ENCODE measurements around the gene MEA1. TPM values are rescaled to one million over a fixed set of nuclear protein-coding genes. Genes with fewer than 3 reads are reported as not detected.
A peak's percentile ranks its signal among the peaks of the same experiment; 100 is the strongest.

Gene MEA1
- total RNA-seq, 1 donor from 2014 or later, result 54.2 TPM

DNA sequence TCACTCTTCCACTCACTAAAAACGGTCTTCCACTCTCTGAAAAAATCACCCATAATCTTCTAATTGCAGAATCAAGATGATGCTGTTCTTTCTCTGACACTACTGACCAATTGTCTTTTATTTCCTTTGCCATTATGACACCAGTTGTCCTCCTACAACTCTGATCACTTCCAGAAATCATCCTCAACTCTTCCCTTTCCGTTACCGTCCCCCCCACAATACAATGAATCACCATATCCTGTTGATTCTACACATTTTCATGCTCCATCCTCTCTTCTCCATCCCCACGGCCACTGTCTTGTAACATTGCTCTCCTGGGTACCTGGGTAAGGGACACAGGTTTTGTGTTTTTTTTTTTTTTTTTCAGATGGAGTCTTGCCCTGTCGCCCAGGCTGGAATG lies 31.9 kb downstream of the MEA1 start:
- Histone ChIP-seq H3K4me3 (ENCODE audit: insufficient read depth, low read depth, low read length) (no peak overlapping the region), H3K36me3 (ENCODE audit: insufficient read depth, low read length) (no peaks in the 10 kb centered on the region), H2AFZ (ENCODE audit: low read depth, low read length) (peak overlapping the region; percentile 47), H3K27me3 (ENCODE audit: insufficient read depth, low read length) (no peaks in the 10 kb centered on the region), H4K20me1 (ENCODE audit: insufficient read depth, low read length) (peaks cover 23% of the 10 kb centered on the region), H3K9ac (ENCODE audit: low read length) (no peak overlapping the region), H3K79me2 (ENCODE audit: insufficient read depth, low read length) (peaks cover 44% of the 10 kb centered on the region), H3K9me3 (ENCODE audit: insufficient read depth, low read depth, low read length) (no peaks in the 10 kb centered on the region), H3K4me1 (ENCODE audit: insufficient read depth, low read length) (peaks cover 31% of the 10 kb centered on the region), H3K4me2 (ENCODE audit: low read length) (no peak overlapping the region), H3K27ac (ENCODE audit: low read depth, low read length) (no peak overlapping the region)
- no peak for TF ChIP-seq EZH2 (IDR thresholded peaks at IDR 0.05; ENCODE audit: insufficient read depth, low read length)
- TF ChIP-seq, protein P1, sequence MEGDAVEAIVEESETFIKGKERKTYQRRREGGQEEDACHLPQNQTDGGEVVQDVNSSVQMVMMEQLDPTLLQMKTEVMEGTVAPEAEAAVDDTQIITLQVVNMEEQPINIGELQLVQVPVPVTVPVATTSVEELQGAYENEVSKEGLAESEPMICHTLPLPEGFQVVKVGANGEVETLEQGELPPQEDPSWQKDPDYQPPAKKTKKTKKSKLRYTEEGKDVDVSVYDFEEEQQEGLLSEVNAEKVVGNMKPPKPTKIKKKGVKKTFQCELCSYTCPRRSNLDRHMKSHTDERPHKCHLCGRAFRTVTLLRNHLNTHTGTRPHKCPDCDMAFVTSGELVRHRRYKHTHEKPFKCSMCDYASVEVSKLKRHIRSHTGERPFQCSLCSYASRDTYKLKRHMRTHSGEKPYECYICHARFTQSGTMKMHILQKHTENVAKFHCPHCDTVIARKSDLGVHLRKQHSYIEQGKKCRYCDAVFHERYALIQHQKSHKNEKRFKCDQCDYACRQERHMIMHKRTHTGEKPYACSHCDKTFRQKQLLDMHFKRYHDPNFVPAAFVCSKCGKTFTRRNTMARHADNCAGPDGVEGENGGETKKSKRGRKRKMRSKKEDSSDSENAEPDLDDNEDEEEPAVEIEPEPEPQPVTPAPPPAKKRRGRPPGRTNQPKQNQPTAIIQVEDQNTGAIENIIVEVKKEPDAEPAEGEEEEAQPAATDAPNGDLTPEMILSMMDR (IDR thresholded peaks at IDR 0.05; ENCODE audit: insufficient read depth, low read depth, low read length), result no peak
- Mint-ChIP-seq H3K4me1 (ENCODE audit: low read depth, unreplicated experiment) (peaks cover 21% of the 10 kb centered on the region), H3K9me3 (ENCODE audit: unreplicated experiment) (no peaks in the 10 kb centered on the region), H3K36me3 (ENCODE audit: low read depth, unreplicated experiment) (peaks cover 3% of the 10 kb centered on the region), H3K4me3 (ENCODE audit: unreplicated experiment) (no peak overlapping the region), H3K27me3 (ENCODE audit: low read depth, unreplicated experiment) (no peaks in the 10 kb centered on the region), H3K27ac (ENCODE audit: unreplicated experiment) (no peak overlapping the region)
- DNase-seq (ENCODE audit: low read depth) (no peak), FAIRE-seq (no peak)

DNA sequence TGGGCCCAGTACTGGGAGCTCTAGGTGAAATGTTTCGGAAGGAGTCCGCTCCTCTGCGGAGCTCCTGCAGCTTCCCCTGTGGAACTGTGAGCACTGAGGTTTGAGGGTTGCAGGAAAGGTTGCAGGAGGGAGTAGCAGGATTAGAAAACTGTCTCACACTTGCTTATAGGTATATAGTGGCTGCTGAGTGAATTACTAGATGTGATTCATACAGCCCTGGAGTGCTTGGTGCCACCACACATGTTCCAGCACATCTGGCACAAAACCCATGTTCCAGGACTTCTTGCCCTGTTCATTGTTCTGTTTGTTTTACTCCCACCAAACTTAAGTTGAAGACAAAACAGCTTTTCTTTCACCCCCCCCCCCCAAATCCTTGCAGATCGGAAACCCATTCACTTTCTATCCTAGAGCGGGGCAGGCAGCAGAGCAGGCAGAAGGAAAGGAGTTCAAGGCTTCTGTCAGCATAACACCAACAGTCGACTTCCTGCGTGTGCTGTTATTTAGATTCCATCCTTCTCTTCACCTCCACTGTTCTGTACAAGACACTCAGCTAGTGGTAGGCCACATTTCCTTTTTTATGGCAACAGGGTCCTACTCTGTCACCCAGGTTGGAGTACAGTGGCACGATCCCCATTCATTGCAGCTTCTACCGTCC lies 34.1 kb downstream of the MEA1 start:
- H3K27me3 ChIP-seq (ENCODE audit: insufficient read depth, low read length), result no peaks in the 10 kb centered on the region
- H3K4me2 ChIP-seq (ENCODE audit: low read length), result peak overlapping the region; percentile 94
- no peaks in the 10 kb centered on the region for H3K27me3 Mint-ChIP-seq (ENCODE audit: low read depth, unreplicated experiment)
- peaks cover 6% of the 10 kb centered on the region for H3K36me3 Mint-ChIP-seq (ENCODE audit: low read depth, unreplicated experiment)
- H3K79me2 ChIP-seq (ENCODE audit: insufficient read depth, low read length), result peaks cover 24% of the 10 kb centered on the region
- TF ChIP-seq, protein P1 (IDR thresholded peaks at IDR 0.05; ENCODE audit: insufficient read depth, low read depth, low read length), result no peak
- no peak for TF ChIP-seq EZH2 (IDR thresholded peaks at IDR 0.05; ENCODE audit: insufficient read depth, low read length)
- H4K20me1 ChIP-seq (ENCODE audit: insufficient read depth, low read length), result peaks cover 11% of the 10 kb centered on the region
- peak overlapping the region; percentile 76 for H3K4me3 ChIP-seq (ENCODE audit: insufficient read depth, low read depth, low read length)
- H3K27ac ChIP-seq (ENCODE audit: low read depth, low read length), result peak overlapping the region; percentile 58
- H3K4me1 ChIP-seq (ENCODE audit: insufficient read depth, low read length), result peaks cover 16% of the 10 kb centered on the region
- DNase-seq (ENCODE audit: low read depth) (peak; percentile 25), FAIRE-seq (no peak)
- H3K9ac ChIP-seq (ENCODE audit: low read length), result peak overlapping the region; percentile 83
- peak overlapping the region; percentile 92 for H3K4me3 Mint-ChIP-seq (ENCODE audit: unreplicated experiment)
- H3K4me1 Mint-ChIP-seq (ENCODE audit: low read depth, unreplicated experiment), result peaks cover 12% of the 10 kb centered on the region
- H3K9me3 Mint-ChIP-seq (ENCODE audit: unreplicated experiment), result no peaks in the 10 kb centered on the region
- peak overlapping the region; percentile 85 for H2AFZ ChIP-seq (ENCODE audit: low read depth, low read length)
- peak overlapping the region; percentile 78 for H3K27ac Mint-ChIP-seq (ENCODE audit: unreplicated experiment)
- H3K36me3 ChIP-seq (ENCODE audit: insufficient read depth, low read length), result no peaks in the 10 kb centered on the region
- no peaks in the 10 kb centered on the region for H3K9me3 ChIP-seq (ENCODE audit: insufficient read depth, low read depth, low read length)

All from astrocyte (in vitro differentiated cells and primary cell).